ENCODE data around the gene RBM6. TPM values are rescaled to one million over a fixed set of nuclear protein-coding genes. Genes with fewer than 3 reads are reported as not detected.

RBM6 gene
- total and polyA plus RNA-seq, 9 of the 15 experiments (the other 6 are each of a cell fraction or from before 2014, with no cell fraction given): 19.9 to 82.2 (median 57.8) TPM

- no peak for TF ChIP-seq ILK (tag; IDR thresholded peaks at IDR 0.05; ENCODE audit: borderline replicate concordance, low read depth)
- peak; percentile 92 for TF ChIP-seq ZNF143 (CRISPR knock-in tag; IDR thresholded peaks at IDR 0.05)
- peak; percentile 89 for TF ChIP-seq ETS1 (conservative IDR thresholded peaks at IDR 0.05; ENCODE audit: control insufficient read depth, low read depth, low read length)
- no peak for TF ChIP-seq NR0B1 (IDR thresholded peaks at IDR 0.05; ENCODE audit: partially characterized antibody)
- no peak for TF ChIP-seq KHSRP (IDR thresholded peaks at IDR 0.05)
- TF ChIP-seq HMG20B (CRISPR knock-in tag; IDR thresholded peaks at IDR 0.05): no peak
- TF ChIP-seq NELFE (IDR thresholded peaks at IDR 0.05; ENCODE audit: insufficient read depth, insufficient read length): no peak
- no peak for TF ChIP-seq ZNF280B (CRISPR knock-in tag; IDR thresholded peaks at IDR 0.05)
- TF ChIP-seq HDAC3 (IDR thresholded peaks at IDR 0.05; ENCODE audit: borderline replicate concordance, partially characterized antibody): no peak
- TF ChIP-seq, protein P1, sequence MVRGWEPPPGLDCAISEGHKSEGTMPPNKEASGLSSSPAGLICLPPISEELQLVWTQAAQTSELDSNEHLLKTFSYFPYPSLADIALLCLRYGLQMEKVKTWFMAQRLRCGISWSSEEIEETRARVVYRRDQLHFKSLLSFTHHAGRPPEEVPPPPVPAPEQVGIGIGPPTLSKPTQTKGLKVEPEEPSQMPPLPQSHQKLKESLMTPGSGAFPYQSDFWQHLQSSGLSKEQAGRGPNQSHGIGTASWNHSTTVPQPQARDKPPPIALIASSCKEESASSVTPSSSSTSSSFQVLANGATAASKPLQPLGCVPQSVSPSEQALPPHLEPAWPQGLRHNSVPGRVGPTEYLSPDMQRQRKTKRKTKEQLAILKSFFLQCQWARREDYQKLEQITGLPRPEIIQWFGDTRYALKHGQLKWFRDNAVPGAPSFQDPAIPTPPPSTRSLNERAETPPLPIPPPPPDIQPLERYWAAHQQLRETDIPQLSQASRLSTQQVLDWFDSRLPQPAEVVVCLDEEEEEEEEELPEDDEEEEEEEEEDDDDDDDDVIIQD (CRISPR knock-in tag; IDR thresholded peaks at IDR 0.05): no peak
- peak; percentile 94 for TF ChIP-seq MTA1 (IDR thresholded peaks at IDR 0.05; ENCODE audit: borderline replicate concordance)
- peak; percentile 11 for TF ChIP-seq CTCFL (IDR thresholded peaks at IDR 0.05; ENCODE audit: borderline replicate concordance, insufficient read depth, low read depth, low read length, poor library complexity, severe bottlenecking)
- no peak for TF ChIP-seq EWSR1 (IDR thresholded peaks at IDR 0.05; ENCODE audit: borderline replicate concordance, low read depth, partially characterized antibody)
- no peak for TF ChIP-seq TRIM24 (IDR thresholded peaks at IDR 0.05)
- TF ChIP-seq KDM4B (IDR thresholded peaks at IDR 0.05; ENCODE audit: borderline replicate concordance in 2 of 2, low read depth in 1 of 2): no peak
- no peak for TF ChIP-seq RHOXF2B (CRISPR knock-in tag; conservative IDR thresholded peaks at IDR 0.05)
- TF ChIP-seq NFRKB (IDR thresholded peaks at IDR 0.05; ENCODE audit: low read depth): no peak
- TF ChIP-seq DPF2 (IDR thresholded peaks at IDR 0.05): no peak; the same call in 1 of the 2 replicates
- peak; percentile 33; the same call in 1 of the 2 replicates for TF ChIP-seq GTF2F1 (IDR thresholded peaks at IDR 0.05; ENCODE audit: low read depth, low read length)
- TF ChIP-seq ILF3 (IDR thresholded peaks at IDR 0.05; ENCODE audit: borderline replicate concordance): no peak
Observed at GRCh38 chr3:49939858-49940666, at the start of gene RBM6 (continued).
